Urinary bladder (tissue), 4 donors: ENCODE data around the gene IKZF2. TPM values are rescaled to one million over a fixed set of nuclear protein-coding genes. Genes with fewer than 3 reads are reported as not detected.

Experiments used
- DNase-seq: peaks from one replicate; pipeline ENCODE4 v3.0.0-alpha.2; 2015; ENCODE audit errors: extremely low spot score
- H3K27ac ChIP-seq: one replicate; pipeline ENCODE4 v1.5.1; 2013; ENCODE audit warnings: low read depth, mild to moderate bottlenecking, moderate library complexity
- H3K36me3 ChIP-seq: one replicate; pipeline ENCODE4 v1.6.1; 2013; ENCODE audit warnings: mild to moderate bottlenecking, moderate library complexity; ENCODE audit not compliant: insufficient read depth
- H3K4me1 ChIP-seq: one replicate; pipeline ENCODE4 v1.6.1; 2013; ENCODE audit warnings: mild to moderate bottlenecking, moderate library complexity; ENCODE audit not compliant: insufficient read depth
- H3K4me3 ChIP-seq: one replicate; pipeline ENCODE4 v1.5.1; 2013; ENCODE audit warnings: low read depth, low read length
- WGBS: extraction: QIAGEN DNeasy Blood & Tissue Kit; methylation state at CpG from one replicate; pipeline ENCODE4 v1.1.7; 2013; 5-methylcytosine and 5-hydroxymethylcytosine counted together
- polyA plus RNA-seq: library from polyadenylated mRNA; stranded (reverse); fragments of 200-250 nt; gene quantifications from one replicate; pipeline ENCODE4 v1.2.3, GENCODE V29; 2013
- total RNA-seq: library from RNA; depleted of rRNA; stranded (reverse); fragments of >200 nt; gene quantifications from one replicate; pipeline ENCODE4 v1.2.3, GENCODE V29; 2014
- donor health status: healthy with polysubstance abuse.
- donor health status: healthy.

The IKZF2 gene
- total and polyA plus RNA-seq, 2 donors: 2.4 to 56.4 TPM

- no peak overlapping the region for H3K4me3 ChIP-seq
- DNase-seq: no peak
- WGBS: 87% methylated on average over 2 of the region's 2 CpGs
- H3K4me1 ChIP-seq: no peaks in the 10 kb centered on the region
- no peaks in the 10 kb centered on the region for H3K36me3 ChIP-seq
- no peak overlapping the region for H3K27ac ChIP-seq
Measured at GRCh38 chr2:213147538-213147937, 3.9 kb downstream of the IKZF2 start.

- WGBS: 61% methylated on average over 1 of the region's 1 CpG
Measured at GRCh38 chr2:213145715-213146242, 5.6 kb downstream of the IKZF2 start.

GRCh38 chr2:213137064-213137463, 14.3 kb downstream of the IKZF2 start:
- DNase-seq: no peak
- Histone ChIP-seq H3K4me3 (no peak overlapping the region), H3K4me1 (no peaks in the 10 kb centered on the region), H3K36me3 (peaks cover 2% of the 10 kb centered on the region), H3K27ac (no peak overlapping the region)
- WGBS: 82% methylated on average over 4 of the region's 4 CpGs

More at GRCh38 chr2:213145715-213146242, 5.6 kb downstream of the IKZF2 start:
- no peak for DNase-seq
- Histone ChIP-seq H3K36me3 (no peaks in the 10 kb centered on the region), H3K4me1 (no peaks in the 10 kb centered on the region), H3K4me3 (no peak overlapping the region), H3K27ac (no peak overlapping the region)

- no peaks in the 10 kb centered on the region for H3K4me1 ChIP-seq
- WGBS: 77% methylated on average over 5 of the region's 5 CpGs
- H3K4me3 ChIP-seq: no peak overlapping the region
- peak overlapping the region; percentile 2 for H3K27ac ChIP-seq
- peaks cover 3% of the 10 kb centered on the region for H3K36me3 ChIP-seq
- no peak for DNase-seq
Measured at GRCh38 chr2:213129311-213129710, 22.1 kb downstream of the IKZF2 start.

GRCh38 chr2:213125646-213126347, 25.6 kb downstream of the IKZF2 start:
- H3K4me1 ChIP-seq: no peaks in the 10 kb centered on the region
- no peak overlapping the region for H3K27ac ChIP-seq
- DNase-seq: no peak
- peaks cover 3% of the 10 kb centered on the region for H3K36me3 ChIP-seq
- no peak overlapping the region for H3K4me3 ChIP-seq
- WGBS: 70% methylated on average over 3 of the region's 3 CpGs

DNA sequence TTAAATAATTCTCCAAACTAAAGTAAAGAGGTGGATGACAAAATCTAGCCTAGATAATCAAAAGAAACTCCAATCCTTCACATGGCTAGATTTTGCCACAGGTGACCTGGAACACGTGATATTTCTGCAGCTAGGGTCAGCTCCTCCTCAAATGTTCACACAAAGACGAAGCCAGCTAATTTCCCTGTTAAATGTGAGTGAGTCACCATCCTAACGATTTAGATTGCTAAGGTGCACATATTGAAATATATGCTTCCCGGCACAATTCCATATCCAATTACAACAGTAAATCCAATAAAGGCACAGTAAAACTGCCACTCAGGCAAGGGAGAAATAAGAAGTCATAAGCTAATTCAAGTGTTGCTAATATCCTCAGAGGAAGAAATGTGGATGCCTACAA, 28.7 kb downstream of the IKZF2 start:
- Histone ChIP-seq H3K4me1 (no peaks in the 10 kb centered on the region), H3K4me3 (no peak overlapping the region), H3K27ac (no peak overlapping the region), H3K36me3 (no peaks in the 10 kb centered on the region)
- WGBS: 68% methylated on average over 4 of the region's 4 CpGs
- DNase-seq: no peak

GRCh38 chr2:213121690-213122089, 29.7 kb downstream of the IKZF2 start:
- H3K36me3 ChIP-seq: no peaks in the 10 kb centered on the region
- H3K4me3 ChIP-seq: no peak overlapping the region
- peaks cover 2% of the 10 kb centered on the region for H3K4me1 ChIP-seq
- H3K27ac ChIP-seq: no peak overlapping the region
- no peak for DNase-seq

GRCh38 chr2:213119061-213119809, 32.2 kb downstream of the IKZF2 start:
- Histone ChIP-seq H3K27ac (no peak overlapping the region), H3K36me3 (no peaks in the 10 kb centered on the region), H3K4me1 (peaks cover 2% of the 10 kb centered on the region), H3K4me3 (no peak overlapping the region)
- WGBS: 59% methylated on average over 5 of the region's 5 CpGs
- DNase-seq: no peak

DNA sequence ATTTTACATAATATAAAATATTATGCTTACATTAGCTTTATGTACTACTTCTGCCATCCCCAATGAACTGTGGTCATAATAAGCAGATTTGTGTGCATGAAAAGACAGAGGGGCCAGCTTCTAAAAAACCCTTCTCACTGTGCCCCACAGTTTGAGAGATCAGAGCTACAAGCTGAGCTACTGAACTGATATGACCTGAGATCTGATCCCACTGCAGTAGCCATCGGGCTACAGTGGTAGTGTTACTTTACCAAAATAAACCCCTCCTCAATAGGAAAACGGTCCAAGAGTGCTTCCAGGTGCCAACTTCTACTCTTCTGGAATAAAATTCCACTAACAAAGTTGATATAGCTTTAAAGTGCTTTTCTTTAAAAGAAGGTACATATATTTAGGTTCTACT, 43.1 kb downstream of the IKZF2 start:
- Histone ChIP-seq H3K4me3 (no peak overlapping the region), H3K36me3 (no peaks in the 10 kb centered on the region)
- 70% methylated on average over 2 of the region's 2 CpGs for WGBS

GRCh38 chr2:213107728-213108127, 43.7 kb downstream of the IKZF2 start:
- Histone ChIP-seq H3K4me1 (no peaks in the 10 kb centered on the region), H3K36me3 (no peaks in the 10 kb centered on the region), H3K27ac (no peak overlapping the region), H3K4me3 (no peak overlapping the region)
- no peak for DNase-seq
- 82% methylated on average over 7 of the region's 7 CpGs for WGBS

More for the DNA sequence above, 43.1 kb downstream of the IKZF2 start:
- DNase-seq: no peak
- no peaks in the 10 kb centered on the region for H3K4me1 ChIP-seq
- no peak overlapping the region for H3K27ac ChIP-seq

- no peak overlapping the region for H3K27ac ChIP-seq
- no peak overlapping the region for H3K4me3 ChIP-seq
- H3K36me3 ChIP-seq: no peaks in the 10 kb centered on the region
- DNase-seq: no peak
- no peaks in the 10 kb centered on the region for H3K4me1 ChIP-seq
- WGBS: 61% methylated on average over 3 of the region's 3 CpGs
Measured at GRCh38 chr2:213105212-213105611, 46.2 kb downstream of the IKZF2 start.

DNA sequence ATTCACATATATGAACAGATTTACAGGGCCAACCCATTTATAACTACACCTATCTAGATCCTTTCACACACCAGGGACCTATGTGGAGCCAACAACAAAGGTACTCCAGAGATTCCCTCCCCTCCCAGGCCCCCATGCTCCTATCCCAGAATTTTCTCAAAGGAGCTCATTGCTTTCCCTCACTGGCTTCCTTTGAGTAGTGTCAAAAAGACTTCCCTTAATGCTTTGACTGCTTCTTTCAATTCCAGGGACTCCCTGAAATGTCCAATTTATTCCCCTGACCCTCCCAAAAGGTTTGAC, 46.6 kb downstream of the IKZF2 start:
- H3K4me3 ChIP-seq: no peak overlapping the region

DNA sequence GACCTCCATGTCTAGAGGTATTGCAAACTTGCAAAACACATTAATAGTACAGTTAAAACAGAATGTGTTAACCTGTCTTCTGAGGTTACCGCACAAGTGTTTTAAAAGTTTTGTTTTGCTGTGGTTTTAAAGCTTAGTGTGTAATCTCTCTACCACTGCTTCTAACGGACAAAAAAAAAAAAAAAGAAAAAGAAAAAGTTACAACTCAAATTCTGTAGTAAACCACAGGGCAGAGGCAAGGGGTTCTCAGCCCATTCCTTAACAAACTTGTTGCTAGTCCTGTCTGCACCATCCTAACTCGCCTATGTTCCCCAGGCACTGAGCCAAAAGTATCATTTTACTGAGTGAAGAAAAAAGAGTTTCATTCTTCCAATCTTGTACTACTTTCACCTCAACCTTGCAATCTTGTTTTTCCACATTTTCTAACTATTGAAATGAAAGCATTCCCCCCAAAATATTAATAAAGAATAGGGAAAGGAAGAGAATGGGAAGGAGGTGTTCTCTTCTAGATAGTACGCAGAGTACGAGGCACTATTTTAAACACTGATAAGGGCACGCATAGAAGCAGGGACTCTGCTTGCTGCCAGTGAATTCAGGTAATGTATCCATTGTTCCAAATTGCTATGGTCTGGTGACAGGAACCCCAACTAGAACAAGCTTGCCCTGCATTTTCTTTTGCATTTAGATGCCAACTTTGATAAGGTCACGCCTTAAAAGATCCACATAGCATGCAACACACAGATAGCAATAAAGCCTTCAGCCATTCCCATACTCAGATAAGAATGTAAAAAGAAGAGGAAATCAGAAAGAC, 47.1 kb downstream of the IKZF2 start:
- peak; percentile 47 for DNase-seq
- WGBS: 30% methylated on average over 7 of the region's 7 CpGs
- Histone ChIP-seq H3K27ac (no peak overlapping the region), H3K4me3 (no peak overlapping the region), H3K4me1 (no peaks in the 10 kb centered on the region), H3K36me3 (no peaks in the 10 kb centered on the region)

More for the DNA sequence above, 46.6 kb downstream of the IKZF2 start:
- Histone ChIP-seq H3K27ac (no peak overlapping the region), H3K4me1 (no peaks in the 10 kb centered on the region), H3K36me3 (no peaks in the 10 kb centered on the region)
- no peak for DNase-seq
